Epithelial cell of alveolus of lung (primary cell): ENCODE results near the gene CFAP69. TPM values are rescaled to one million over a fixed set of nuclear protein-coding genes. Genes with fewer than 3 reads are reported as not detected.

Source experiments
- total RNA-seq: library from RNA; depleted of rRNA; stranded (reverse); fragments of >200 nt; gene quantifications from 2 replicates; pipeline ENCODE4 v1.2.1, GENCODE V29; 2015

Gene CFAP69, protein sequence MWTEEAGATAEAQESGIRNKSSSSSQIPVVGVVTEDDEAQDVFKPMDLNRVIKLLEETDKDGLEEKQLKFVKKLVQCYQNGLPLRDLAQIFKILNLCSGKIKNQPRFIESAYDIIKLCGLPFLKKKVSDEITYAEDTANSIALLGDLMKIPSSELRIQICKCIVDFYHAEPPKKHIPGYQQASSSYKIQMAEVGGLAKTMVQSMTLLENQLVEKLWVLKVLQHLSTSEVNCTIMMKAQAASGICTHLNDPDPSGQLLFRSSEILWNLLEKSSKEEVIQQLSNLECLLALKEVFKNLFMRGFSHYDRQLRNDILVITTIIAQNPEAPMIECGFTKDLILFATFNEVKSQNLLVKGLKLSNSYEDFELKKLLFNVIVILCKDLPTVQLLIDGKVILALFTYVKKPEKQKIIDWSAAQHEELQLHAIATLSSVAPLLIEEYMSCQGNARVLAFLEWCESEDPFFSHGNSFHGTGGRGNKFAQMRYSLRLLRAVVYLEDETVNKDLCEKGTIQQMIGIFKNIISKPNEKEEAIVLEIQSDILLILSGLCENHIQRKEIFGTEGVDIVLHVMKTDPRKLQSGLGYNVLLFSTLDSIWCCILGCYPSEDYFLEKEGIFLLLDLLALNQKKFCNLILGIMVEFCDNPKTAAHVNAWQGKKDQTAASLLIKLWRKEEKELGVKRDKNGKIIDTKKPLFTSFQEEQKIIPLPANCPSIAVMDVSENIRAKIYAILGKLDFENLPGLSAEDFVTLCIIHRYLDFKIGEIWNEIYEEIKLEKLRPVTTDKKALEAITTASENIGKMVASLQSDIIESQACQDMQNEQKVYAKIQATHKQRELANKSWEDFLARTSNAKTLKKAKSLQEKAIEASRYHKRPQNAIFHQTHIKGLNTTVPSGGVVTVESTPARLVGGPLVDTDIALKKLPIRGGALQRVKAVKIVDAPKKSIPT
- 1.3 and 3.5 TPM in 2 replicates for total RNA-seq

DNA sequence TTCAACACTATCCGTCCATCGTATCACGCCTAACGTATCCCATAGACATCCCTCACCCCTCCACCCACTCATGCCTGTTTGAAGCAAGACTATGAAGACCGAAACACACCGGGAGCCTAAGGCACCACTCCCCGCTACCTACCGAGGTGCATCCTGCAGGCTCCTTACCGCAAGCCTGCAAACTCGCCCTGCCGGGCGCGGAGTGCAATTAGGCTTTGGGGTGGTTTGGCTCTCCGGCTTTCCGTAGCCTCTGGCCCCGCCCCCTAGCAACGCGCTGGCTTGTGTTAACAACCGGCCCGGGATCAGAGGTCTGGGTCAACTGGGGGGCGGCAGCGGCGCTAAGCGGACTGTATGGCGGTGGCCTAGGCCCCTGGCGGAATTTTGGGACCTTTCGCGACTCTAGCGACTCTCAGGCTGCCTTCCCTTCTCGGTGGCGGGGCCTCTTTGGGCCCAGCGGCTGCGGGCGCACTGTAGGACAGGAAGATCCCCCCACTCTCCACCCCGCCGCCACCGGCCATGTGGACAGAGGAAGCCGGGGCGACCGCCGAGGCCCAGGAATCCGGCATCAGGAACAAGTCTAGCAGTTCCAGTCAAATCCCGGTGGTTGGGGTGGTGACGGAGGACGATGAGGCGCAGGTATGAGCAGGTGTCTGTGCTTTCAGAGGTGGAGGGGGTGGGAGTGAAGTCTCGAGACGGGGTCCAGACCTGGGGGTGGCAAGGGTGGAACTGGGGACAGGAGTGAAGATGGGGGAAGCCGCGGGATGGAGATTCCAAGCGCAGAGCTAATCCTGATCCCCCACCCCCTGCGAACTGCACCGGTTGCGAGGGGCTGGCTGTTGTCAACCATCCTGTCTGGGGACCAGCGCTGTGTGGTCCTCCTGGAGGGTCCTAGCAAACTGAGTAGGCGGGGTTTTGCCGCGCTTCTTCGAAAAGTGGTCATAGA lies at the start of gene CFAP69:
CFAP69 (plus strand) TSS at position 266 of the 943 bp plus-strand sequence; CDS start at position 517, 251 bp downstream.

DNA sequence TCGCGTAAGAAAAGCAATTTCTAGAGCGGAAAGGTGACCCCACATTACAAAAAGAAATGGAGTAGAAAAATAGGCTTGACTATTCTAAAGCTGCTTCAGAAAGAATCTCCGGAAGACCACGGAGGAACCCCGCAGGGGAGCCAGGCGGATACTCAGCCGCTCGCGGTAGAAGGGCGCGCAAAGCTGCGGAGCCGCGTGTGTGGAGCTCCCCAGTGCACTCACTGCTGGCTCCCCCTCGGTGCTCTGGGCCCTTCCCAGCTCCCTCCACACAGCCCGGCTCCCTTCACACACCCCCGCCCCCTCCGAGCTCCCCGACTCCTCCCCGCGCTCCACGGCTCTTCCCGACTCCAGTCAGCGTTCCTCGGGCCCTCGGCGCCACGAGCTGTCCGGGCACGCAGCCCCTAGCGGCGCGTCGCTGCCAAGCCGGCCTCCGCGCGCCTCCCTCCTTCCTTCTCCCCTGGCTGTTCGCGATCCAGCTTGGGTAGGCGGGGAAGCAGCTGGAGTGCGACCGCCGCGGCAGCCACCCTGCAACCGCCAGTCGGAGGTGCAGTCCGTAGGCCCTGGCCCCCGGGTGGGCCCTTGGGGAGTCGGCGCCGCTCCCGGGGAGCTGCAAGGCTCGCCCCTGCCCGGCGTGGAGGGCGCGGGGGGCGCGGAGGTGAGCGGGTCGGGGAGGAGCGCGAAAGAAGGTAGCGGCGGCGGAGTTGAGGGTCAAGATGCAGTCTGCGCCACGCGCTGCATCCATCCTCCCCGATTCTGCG lies 33.4 kb upstream of the CFAP69 start, which contains the start of gene STEAP2:
STEAP2 (plus strand) TSS at position 350 of the 758 bp plus-strand sequence. CDS start 13,343 bp downstream, outside the sequence.

DNA sequence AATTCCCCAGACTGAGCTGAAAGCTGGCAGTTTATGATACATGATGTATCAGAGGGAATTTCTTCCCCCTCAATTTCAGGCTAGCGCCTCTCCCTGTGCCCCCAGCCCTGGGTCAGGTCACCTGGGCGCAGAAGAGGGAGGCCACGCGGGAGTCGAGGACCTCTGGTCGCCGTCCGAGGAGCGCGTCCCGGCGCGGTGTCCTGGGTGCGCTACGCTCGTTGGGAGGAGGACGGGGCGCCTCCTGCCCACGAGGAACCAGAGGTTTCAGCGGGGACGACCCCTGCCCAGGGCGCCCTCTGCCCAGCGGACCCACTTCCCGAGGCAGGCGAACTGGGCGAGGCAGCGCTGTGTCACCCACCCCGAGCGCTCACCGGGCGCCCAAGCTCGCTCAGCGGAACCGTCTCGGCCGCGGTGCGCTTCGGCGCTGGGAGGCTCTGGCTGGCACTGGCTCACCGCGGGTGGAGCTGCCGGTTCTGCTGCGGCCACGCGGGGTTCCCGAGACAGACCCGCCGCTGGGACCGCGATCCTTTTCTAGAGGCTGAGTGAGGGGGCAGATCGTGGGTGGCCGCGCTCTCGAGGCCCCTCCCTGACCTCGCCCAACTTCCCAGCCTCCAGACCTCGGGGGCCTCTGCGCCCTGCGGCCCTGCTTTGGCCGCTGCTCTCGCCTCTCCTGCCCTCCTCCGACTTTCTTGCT lies 76.0 kb downstream of the CFAP69 start, which contains the start of gene FAM237B:
FAM237B (minus strand) TSS at position 504 of the 694 bp plus-strand sequence. CDS start 1,556 bp downstream, outside the sequence.

GRCh38 chr7:90346336-90347125 lies 101.6 kb downstream of the CFAP69 start, which contains the start of gene GTPBP10:
Gene GTPBP10 (plus strand): TSS chr7:90346716. CDS start chr7:90346742, 26 bp downstream.

Other genes starting within 250 kb of the CFAP69 start
- gene STEAP1, start 90.7 kb upstream of the CFAP69 start, total RNA-seq: 25.9 and 30.1 TPM in 2 replicates
- 5.8 and 19.6 TPM in 2 replicates for gene STEAP2, start 33.4 kb upstream of the CFAP69 start, total RNA-seq
- gene FAM237B, start 76.1 kb downstream of the CFAP69 start, total RNA-seq: not detected in 2 replicates
- gene GTPBP10, start 101.5 kb downstream of the CFAP69 start, total RNA-seq: 6.1 and 6.2 TPM in 2 replicates
- 21.7 and 22.9 TPM in 2 replicates for gene CLDN12, start 158.3 kb downstream of the CFAP69 start, total RNA-seq
- not detected in 2 replicates for gene PTTG1IP2, start 224.5 kb downstream of the CFAP69 start, total RNA-seq